Measurements from ENCODE around the gene CDK11A.

CDK11A gene

GRCh38 chr1:1748686-1749321 is 24.6 kb upstream of the CDK11A start:
- TF ChIP-seq TAF1 (IDR thresholded peaks at IDR 0.05; ENCODE audit: low read depth) (no peak), FOXM1 (IDR thresholded peaks at IDR 0.05; ENCODE audit: borderline replicate concordance, low read depth) (no peak), MAX (IDR thresholded peaks at IDR 0.05) (no peak), YY1 (IDR thresholded peaks at IDR 0.05; ENCODE audit: low read depth) (no peak), EGR1 (IDR thresholded peaks at IDR 0.05) (no peak), EP300 (IDR thresholded peaks at IDR 0.05; ENCODE audit: borderline replicate concordance) (no peak), TCF12 (IDR thresholded peaks at IDR 0.05; ENCODE audit: low read depth) (no peak), RAD21 (IDR thresholded peaks at IDR 0.05; ENCODE audit: low read depth) (no peak), CEBPB (IDR thresholded peaks at IDR 0.05) (no peak), REST (IDR thresholded peaks at IDR 0.05; ENCODE audit: low read depth) (no peak), USF1 (IDR thresholded peaks at IDR 0.05) (no peak), NFIC (IDR thresholded peaks at IDR 0.05) (no peak), ZBTB7A (IDR thresholded peaks at IDR 0.05; ENCODE audit: low read depth) (no peak), TEAD4 (IDR thresholded peaks at IDR 0.05) (no peak), CREB1 (IDR thresholded peaks at IDR 0.05; ENCODE audit: low read depth) (no peak)

GRCh38 chr1:1745651-1746565 is 21.8 kb upstream of the CDK11A start:
- peak; percentile 71 for TF ChIP-seq MAX (IDR thresholded peaks at IDR 0.05)
- peak; percentile 52; the same call in 1 of the 2 replicates for TF ChIP-seq TAF1 (IDR thresholded peaks at IDR 0.05; ENCODE audit: low read depth)
- 0 out of 2 replicates have a peak, but pooled peaks have one; percentile 17 for TF ChIP-seq TCF12 (IDR thresholded peaks at IDR 0.05; ENCODE audit: low read depth)
- peak; percentile 70 for TF ChIP-seq EP300 (IDR thresholded peaks at IDR 0.05; ENCODE audit: borderline replicate concordance)
- TF ChIP-seq EGR1 (IDR thresholded peaks at IDR 0.05): peak; percentile 33; the same call in 1 of the 2 replicates
- 0 out of 2 replicates have a peak, but pooled peaks have one; percentile 11 for TF ChIP-seq CREB1 (IDR thresholded peaks at IDR 0.05; ENCODE audit: low read depth)

- TF ChIP-seq NFIC (IDR thresholded peaks at IDR 0.05): no peak
Measured at GRCh38 chr1:1732381-1732780, 8.2 kb upstream of the CDK11A start.

GRCh38 chr1:1730870-1731269 is 6.7 kb upstream of the CDK11A start:
- TF ChIP-seq MAX (IDR thresholded peaks at IDR 0.05) (no peak), ZBTB7A (IDR thresholded peaks at IDR 0.05; ENCODE audit: low read depth) (no peak), TAF1 (IDR thresholded peaks at IDR 0.05; ENCODE audit: low read depth) (no peak), CREB1 (IDR thresholded peaks at IDR 0.05; ENCODE audit: low read depth) (no peak), TCF12 (IDR thresholded peaks at IDR 0.05; ENCODE audit: low read depth) (no peak), EGR1 (IDR thresholded peaks at IDR 0.05) (no peak), USF1 (IDR thresholded peaks at IDR 0.05) (no peak)

- TF ChIP-seq EGR1 (IDR thresholded peaks at IDR 0.05) (no peak), ZBTB7A (IDR thresholded peaks at IDR 0.05; ENCODE audit: low read depth) (no peak), FOXM1 (IDR thresholded peaks at IDR 0.05; ENCODE audit: borderline replicate concordance, low read depth) (no peak), CREB1 (IDR thresholded peaks at IDR 0.05; ENCODE audit: low read depth) (no peak), TAF1 (IDR thresholded peaks at IDR 0.05; ENCODE audit: low read depth) (no peak), USF1 (IDR thresholded peaks at IDR 0.05) (no peak)
Measured at GRCh38 chr1:1721201-1721600, 3.0 kb downstream of the CDK11A start.

GRCh38 chr1:1703796-1704195 is 20.4 kb downstream of the CDK11A start:
- no peak for TF ChIP-seq REST (IDR thresholded peaks at IDR 0.05; ENCODE audit: low read depth)
- TF ChIP-seq YY1 (IDR thresholded peaks at IDR 0.05; ENCODE audit: low read depth): no peak

Measured in Ishikawa (cell line).